Measurements from ENCODE around the gene RNASET2. TPM values are rescaled to one million over a fixed set of nuclear protein-coding genes. Genes with fewer than 3 reads are reported as not detected.

The RNASET2 gene
- total and polyA plus RNA-seq, 10 of the 15 experiments (the other 5 are each of a cell fraction or from before 2014, with no cell fraction given) = 5.5 to 225 (median 50.2) TPM

DNA sequence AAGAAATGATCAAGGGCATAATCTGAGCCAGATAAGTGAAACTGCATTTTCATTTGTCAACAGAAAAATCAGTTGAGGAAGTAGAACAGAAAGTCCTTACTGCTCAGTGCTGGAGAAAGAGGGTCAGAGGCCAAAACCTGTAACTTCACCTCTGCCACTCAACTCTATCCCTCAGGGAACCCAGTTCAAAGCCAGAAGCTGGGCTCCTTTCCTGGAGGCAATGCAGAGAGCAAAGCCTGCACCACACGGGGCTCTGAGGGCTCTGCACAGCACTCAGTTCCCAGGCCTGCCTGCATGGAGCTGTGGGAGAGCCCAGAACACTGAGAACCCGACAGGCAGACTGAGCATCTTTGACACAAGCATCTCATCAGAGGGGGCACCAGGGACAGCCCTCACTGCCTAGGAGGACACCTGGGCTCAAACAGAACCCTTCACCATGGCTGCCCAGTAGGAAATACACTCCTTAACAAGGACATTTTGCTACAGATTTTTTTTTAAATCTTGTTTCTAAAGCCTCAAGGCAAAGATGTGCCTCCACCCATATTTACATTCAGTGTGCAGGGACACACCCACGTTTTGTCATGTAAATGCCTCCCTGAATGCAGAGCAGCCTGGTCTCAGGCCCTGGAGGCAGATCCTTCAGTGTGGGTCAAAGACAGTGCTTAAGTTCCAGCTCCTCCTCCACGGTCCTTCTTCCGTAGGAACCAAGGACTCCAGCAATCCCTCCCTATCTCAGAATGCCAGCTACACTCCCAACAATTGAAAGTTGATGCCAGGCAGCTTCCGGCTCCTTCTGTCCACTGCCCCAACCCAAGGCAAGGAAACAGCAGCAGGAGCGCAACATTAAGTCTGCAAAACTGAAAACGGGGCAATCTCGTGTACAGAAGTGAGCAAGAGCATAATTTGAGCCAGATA is 6.6 kb downstream of the RNASET2 start (continued):
- TF ChIP-seq, protein P1, sequence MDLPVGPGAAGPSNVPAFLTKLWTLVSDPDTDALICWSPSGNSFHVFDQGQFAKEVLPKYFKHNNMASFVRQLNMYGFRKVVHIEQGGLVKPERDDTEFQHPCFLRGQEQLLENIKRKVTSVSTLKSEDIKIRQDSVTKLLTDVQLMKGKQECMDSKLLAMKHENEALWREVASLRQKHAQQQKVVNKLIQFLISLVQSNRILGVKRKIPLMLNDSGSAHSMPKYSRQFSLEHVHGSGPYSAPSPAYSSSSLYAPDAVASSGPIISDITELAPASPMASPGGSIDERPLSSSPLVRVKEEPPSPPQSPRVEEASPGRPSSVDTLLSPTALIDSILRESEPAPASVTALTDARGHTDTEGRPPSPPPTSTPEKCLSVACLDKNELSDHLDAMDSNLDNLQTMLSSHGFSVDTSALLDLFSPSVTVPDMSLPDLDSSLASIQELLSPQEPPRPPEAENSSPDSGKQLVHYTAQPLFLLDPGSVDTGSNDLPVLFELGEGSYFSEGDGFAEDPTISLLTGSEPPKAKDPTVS (IDR thresholded peaks at IDR 0.05; ENCODE audit: low read depth, low read length) = no peak
- TF ChIP-seq, protein P2, sequence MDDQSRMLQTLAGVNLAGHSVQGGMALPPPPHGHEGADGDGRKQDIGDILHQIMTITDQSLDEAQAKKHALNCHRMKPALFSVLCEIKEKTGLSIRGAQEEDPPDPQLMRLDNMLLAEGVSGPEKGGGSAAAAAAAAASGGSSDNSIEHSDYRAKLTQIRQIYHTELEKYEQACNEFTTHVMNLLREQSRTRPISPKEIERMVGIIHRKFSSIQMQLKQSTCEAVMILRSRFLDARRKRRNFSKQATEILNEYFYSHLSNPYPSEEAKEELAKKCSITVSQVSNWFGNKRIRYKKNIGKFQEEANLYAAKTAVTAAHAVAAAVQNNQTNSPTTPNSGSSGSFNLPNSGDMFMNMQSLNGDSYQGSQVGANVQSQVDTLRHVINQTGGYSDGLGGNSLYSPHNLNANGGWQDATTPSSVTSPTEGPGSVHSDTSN (IDR thresholded peaks at IDR 0.05; ENCODE audit: insufficient replicate concordance, low read depth, low read length) = peak; percentile 12
- TF ChIP-seq RAD21 (IDR thresholded peaks at IDR 0.05; ENCODE audit: insufficient read depth, low read depth, low read length) (no peak), KLF5 (IDR thresholded peaks at IDR 0.05; ENCODE audit: partially characterized antibody) (no peak), SMAD1 (IDR thresholded peaks at IDR 0.05; ENCODE audit: low read depth, partially characterized antibody) (no peak), SPI1 (IDR thresholded peaks at IDR 0.05; ENCODE audit: borderline replicate concordance, insufficient read depth, low read depth, low read length) (no peak), POLR2A (IDR thresholded peaks at IDR 0.05; ENCODE audit: low read depth, low read length) (no peak), RUNX3 (IDR thresholded peaks at IDR 0.05; ENCODE audit: low read length) (no peak), SREBF1 (IDR thresholded peaks at IDR 0.05; ENCODE audit: low read length) (no peak), HDAC6 (IDR thresholded peaks at IDR 0.05; ENCODE audit: unreplicated experiment) (no peak), JUND (IDR thresholded peaks at IDR 0.05; ENCODE audit: low read depth, low read length) (no peak), TCF3 (IDR thresholded peaks at IDR 0.05; ENCODE audit: borderline replicate concordance, insufficient read depth, low read depth, low read length) (no peak), ATF7 (IDR thresholded peaks at IDR 0.05; ENCODE audit: low read depth) (peak; percentile 22; the same call in 1 of the 2 replicates), HCFC1 (IDR thresholded peaks at IDR 0.05; ENCODE audit: low read length) (no peak), IKZF2 (IDR thresholded peaks at IDR 0.05) (peak in 1 of 2 experiments; percentile 10; a peak in 1 of 4 replicates), ZNF207 (IDR thresholded peaks at IDR 0.05; ENCODE audit: borderline replicate concordance) (no peak)
- TF ChIP-seq, protein P3, sequence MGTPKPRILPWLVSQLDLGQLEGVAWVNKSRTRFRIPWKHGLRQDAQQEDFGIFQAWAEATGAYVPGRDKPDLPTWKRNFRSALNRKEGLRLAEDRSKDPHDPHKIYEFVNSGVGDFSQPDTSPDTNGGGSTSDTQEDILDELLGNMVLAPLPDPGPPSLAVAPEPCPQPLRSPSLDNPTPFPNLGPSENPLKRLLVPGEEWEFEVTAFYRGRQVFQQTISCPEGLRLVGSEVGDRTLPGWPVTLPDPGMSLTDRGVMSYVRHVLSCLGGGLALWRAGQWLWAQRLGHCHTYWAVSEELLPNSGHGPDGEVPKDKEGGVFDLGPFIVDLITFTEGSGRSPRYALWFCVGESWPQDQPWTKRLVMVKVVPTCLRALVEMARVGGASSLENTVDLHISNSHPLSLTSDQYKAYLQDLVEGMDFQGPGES (IDR thresholded peaks at IDR 0.05) = no peak
- TF ChIP-seq, protein P4, sequence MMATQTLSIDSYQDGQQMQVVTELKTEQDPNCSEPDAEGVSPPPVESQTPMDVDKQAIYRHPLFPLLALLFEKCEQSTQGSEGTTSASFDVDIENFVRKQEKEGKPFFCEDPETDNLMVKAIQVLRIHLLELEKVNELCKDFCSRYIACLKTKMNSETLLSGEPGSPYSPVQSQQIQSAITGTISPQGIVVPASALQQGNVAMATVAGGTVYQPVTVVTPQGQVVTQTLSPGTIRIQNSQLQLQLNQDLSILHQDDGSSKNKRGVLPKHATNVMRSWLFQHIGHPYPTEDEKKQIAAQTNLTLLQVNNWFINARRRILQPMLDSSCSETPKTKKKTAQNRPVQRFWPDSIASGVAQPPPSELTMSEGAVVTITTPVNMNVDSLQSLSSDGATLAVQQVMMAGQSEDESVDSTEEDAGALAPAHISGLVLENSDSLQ (IDR thresholded peaks at IDR 0.05) = peak; percentile 62
- TF ChIP-seq, protein P5, sequence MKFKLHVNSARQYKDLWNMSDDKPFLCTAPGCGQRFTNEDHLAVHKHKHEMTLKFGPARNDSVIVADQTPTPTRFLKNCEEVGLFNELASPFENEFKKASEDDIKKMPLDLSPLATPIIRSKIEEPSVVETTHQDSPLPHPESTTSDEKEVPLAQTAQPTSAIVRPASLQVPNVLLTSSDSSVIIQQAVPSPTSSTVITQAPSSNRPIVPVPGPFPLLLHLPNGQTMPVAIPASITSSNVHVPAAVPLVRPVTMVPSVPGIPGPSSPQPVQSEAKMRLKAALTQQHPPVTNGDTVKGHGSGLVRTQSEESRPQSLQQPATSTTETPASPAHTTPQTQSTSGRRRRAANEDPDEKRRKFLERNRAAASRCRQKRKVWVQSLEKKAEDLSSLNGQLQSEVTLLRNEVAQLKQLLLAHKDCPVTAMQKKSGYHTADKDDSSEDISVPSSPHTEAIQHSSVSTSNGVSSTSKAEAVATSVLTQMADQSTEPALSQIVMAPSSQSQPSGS (IDR thresholded peaks at IDR 0.05; ENCODE audit: low read length) = 0 out of 2 replicates have a peak, but pooled peaks have one; percentile 29

Data from GM12878 (cell line).